Right lobe of liver (tissue), 4 donors: ENCODE measurements around the gene CELF6.

ENCODE experiments used
- POLR2A ChIP-seq: fragments of 450-650 bp; IDR thresholded peaks from one replicate; pipeline ENCODE4 v1.6.1; 2017; ENCODE audit warnings: antibody characterized with exemption, mild to moderate bottlenecking
- TF ChIP-seq, protein P1 (sequence below), 4 donors: fragments of 200-600 bp in 3 of 4; fragments of 450-650 bp in 1 of 4; IDR thresholded peaks; one replicate each; pipeline versions ENCODE4 v1.5.1 to v1.8.0; 2016 to 2022; ENCODE audit warnings: antibody characterized with exemption in 4 of 4, mild to moderate bottlenecking in 2 of 4
- donor health status: DM: no; HTN: no; CAD: no.
- donor health status: DM: no; HTN: no; CAD: no.
- donor health status: DM: no; HTN: yes; CAD: no.

DNA sequence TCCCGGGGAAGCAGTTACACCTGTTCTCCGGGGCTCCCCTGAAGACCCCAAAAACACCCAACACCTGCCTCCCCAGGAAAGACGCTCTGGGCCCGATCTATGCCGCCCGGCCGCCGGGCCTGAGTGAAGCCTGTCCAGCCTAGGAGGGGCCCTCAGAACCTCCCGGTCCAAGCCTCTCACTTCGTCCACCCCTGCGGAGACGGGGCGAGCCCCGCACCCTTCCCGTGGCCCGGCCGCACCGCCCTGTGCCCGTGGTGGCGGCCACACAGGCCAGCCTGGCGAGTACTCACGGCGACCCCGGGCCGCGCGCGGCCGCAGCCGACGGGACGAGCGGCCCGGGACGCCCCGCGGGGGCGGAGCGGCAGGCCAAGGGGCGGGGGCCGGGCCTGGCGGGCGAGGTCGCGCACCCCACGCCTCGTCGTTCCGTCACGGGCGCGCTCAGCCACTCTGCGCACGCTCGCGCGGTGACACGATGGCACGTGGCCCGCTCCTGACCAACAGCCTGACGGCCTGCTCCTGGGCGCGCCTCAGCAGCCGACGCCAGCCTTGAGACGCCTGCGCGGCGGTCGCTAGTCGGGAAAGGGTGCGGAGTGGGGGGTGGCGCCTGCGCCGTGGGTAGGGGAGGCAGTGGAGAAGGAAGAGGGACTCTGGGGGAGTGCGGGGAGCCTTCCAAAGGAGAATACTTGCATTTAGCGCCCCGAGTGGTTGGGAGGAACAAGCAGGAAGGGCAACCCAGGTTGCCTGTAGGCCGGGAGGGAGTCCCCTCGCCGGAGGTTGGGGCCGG is 47.6 kb downstream of the CELF6 start, which contains the start of gene PARP6:
- TF ChIP-seq, protein P1, sequence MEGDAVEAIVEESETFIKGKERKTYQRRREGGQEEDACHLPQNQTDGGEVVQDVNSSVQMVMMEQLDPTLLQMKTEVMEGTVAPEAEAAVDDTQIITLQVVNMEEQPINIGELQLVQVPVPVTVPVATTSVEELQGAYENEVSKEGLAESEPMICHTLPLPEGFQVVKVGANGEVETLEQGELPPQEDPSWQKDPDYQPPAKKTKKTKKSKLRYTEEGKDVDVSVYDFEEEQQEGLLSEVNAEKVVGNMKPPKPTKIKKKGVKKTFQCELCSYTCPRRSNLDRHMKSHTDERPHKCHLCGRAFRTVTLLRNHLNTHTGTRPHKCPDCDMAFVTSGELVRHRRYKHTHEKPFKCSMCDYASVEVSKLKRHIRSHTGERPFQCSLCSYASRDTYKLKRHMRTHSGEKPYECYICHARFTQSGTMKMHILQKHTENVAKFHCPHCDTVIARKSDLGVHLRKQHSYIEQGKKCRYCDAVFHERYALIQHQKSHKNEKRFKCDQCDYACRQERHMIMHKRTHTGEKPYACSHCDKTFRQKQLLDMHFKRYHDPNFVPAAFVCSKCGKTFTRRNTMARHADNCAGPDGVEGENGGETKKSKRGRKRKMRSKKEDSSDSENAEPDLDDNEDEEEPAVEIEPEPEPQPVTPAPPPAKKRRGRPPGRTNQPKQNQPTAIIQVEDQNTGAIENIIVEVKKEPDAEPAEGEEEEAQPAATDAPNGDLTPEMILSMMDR (IDR thresholded peaks at IDR 0.05), result peak; percentile 38 to 62 (median 51)
- peak; percentile 65 for TF ChIP-seq POLR2A
